Measurements from ENCODE around the gene KDM5C. TPM values are rescaled to one million over a fixed set of nuclear protein-coding genes. Genes with fewer than 3 reads are reported as not detected.

The KDM5C gene
- total and polyA plus RNA-seq, 2 of the 8 experiments (the other 6 are each of a cell fraction or from before 2014, with no cell fraction given): 42.4 to 82.2 TPM

GRCh38 chrX:53233536-53233935 is 8.5 kb upstream of the KDM5C start:
- Histone ChIP-seq H4K5ac (ENCODE audit: insufficient read length, low read depth, low read length) (no peak overlapping the region), H3K4me2 (ENCODE audit: insufficient read depth in 1 of 2, low read depth in 2 of 2, low read length in 2 of 2) (no peak overlapping the region), H2AK5ac (ENCODE audit: low read depth, low read length) (no peak overlapping the region), H3K14ac (ENCODE audit: insufficient read length) (no peak overlapping the region), H2BK20ac (ENCODE audit: low read length) (no peak overlapping the region), H3K4me3 (ENCODE audit: extremely low read depth in 1 of 4, insufficient read depth in 2 of 4, low read depth in 3 of 4, low read length in 4 of 4) (no peak overlapping the region), H4K20me1 (replicated peaks in 1 of 2; ENCODE audit: control insufficient read depth in 1 of 2, insufficient read depth in 2 of 2, low read length in 2 of 2) (no peaks in the 10 kb centered on the region), H3K23ac (ENCODE audit: insufficient read length) (no peak overlapping the region), H3K56ac (replicated peaks; ENCODE audit: insufficient read length, low read depth, low read length) (no peak overlapping the region), H2AFZ (ENCODE audit: low read length) (no peak overlapping the region), H2BK12ac (ENCODE audit: low read depth, low read length) (no peak overlapping the region), H2BK15ac (ENCODE audit: low read length) (no peak overlapping the region), H3K4me1 (replicated peaks in 1 of 4; ENCODE audit: control insufficient read depth in 3 of 4, insufficient read depth in 4 of 4, low read length in 3 of 4) (no peaks in the 10 kb centered on the region), H3K79me1 (ENCODE audit: low read depth, low read length) (no peaks in the 10 kb centered on the region), H4K8ac (ENCODE audit: extremely low read depth, insufficient read depth, low read length) (no peak overlapping the region), H3K27me3 (replicated peaks in 1 of 4; ENCODE audit: control insufficient read depth in 3 of 4, extremely low read depth in 1 of 4, insufficient read depth in 3 of 4, low read length in 3 of 4) (no peaks in the 10 kb centered on the region), H3K9ac (replicated peaks in 1 of 4; ENCODE audit: extremely low read depth in 1 of 4, low read depth in 3 of 4, low read length in 3 of 4) (no peak overlapping the region), H3K79me2 (ENCODE audit: control insufficient read depth in 1 of 2, insufficient read depth in 2 of 2, low read length in 2 of 2) (no peaks in the 10 kb centered on the region), H2BK5ac (ENCODE audit: low read depth, low read length) (no peak overlapping the region), H3K4ac (replicated peaks; ENCODE audit: insufficient read length, low read depth, low read length) (no peak overlapping the region), H4K91ac (replicated peaks; ENCODE audit: insufficient read length, low read length) (no peak overlapping the region), H3K9me3 (ENCODE audit: insufficient read depth in 2 of 2, low read depth in 1 of 2, low read length in 1 of 2) (no peaks in the 10 kb centered on the region), H3K23me2 (ENCODE audit: low read depth, low read length) (no peaks in the 10 kb centered on the region), H2BK120ac (replicated peaks; ENCODE audit: low read depth, low read length) (no peak overlapping the region), H3K36me3 (ENCODE audit: control insufficient read depth in 2 of 4, insufficient read depth in 4 of 4, low read length in 3 of 4) (no peaks in the 10 kb centered on the region; a peak in 1 of 8 replicates), H3K27ac (ENCODE audit: low read depth, low read length) (no peak overlapping the region), H3K18ac (ENCODE audit: extremely low read depth, low read length) (no peak overlapping the region)
- FAIRE-seq: no peak
- POLR2A ChIA-PET (ENCODE audit: partially characterized antibody): no interaction called here
- DNase-seq (ENCODE audit: low read depth in 1 of 2, low spot score in 2 of 2): no peak
- CTCF ChIA-PET (ENCODE audit: partially characterized antibody): interaction anchor here (1.0 to 1.4 kb wide), 2 partner anchors 10 to 51 kb away, joined by 3 read pairs; no protein-coding TSS in a partner anchor
- WGBS, 2 experiments (ENCODE audit: extremely low coverage in 1 of 2, insufficient coverage in 1 of 2, insufficient read length in 1 of 2, insufficient replicate concordance in 2 of 2, low coverage in 1 of 2, low lambda C conversion rate in 2 of 2, missing lambda C conversion rate in 1 of 2): 100% methylated on average over 4 of the region's 9 CpGs; no CpG with 5 or more reads in 1 of the 2 experiments
- TF ChIP-seq HDAC6 (IDR thresholded peaks at IDR 0.05; ENCODE audit: low read depth, low read length) (no peak), POLR2A (IDR thresholded peaks at IDR 0.05; ENCODE audit: control extremely low read depth in 1 of 2, low read depth in 2 of 2, low read length in 2 of 2) (no peak), EZH2 (IDR thresholded peaks at IDR 0.05; ENCODE audit: low read depth, low read length, severe bottlenecking) (no peak), SIN3A (conservative IDR thresholded peaks at IDR 0.05 in 1 of 2, IDR thresholded peaks at IDR 0.05 in 1 of 2; ENCODE audit: low read depth in 1 of 2, low read length in 2 of 2) (no peak), MAX (IDR thresholded peaks at IDR 0.05) (no peak), CTCF (IDR thresholded peaks at IDR 0.05; ENCODE audit: control extremely low read depth in 1 of 3, insufficient read depth in 1 of 3, low read depth in 1 of 3, low read length in 3 of 3) (no peak), SRF (IDR thresholded peaks at IDR 0.05; ENCODE audit: low read depth, low read length) (no peak), EP300 (IDR thresholded peaks at IDR 0.05; ENCODE audit: borderline replicate concordance in 1 of 2, low read depth in 2 of 2, low read length in 2 of 2) (no peak), ASH2L (IDR thresholded peaks at IDR 0.05; ENCODE audit: low read length) (no peak), BCL11A (IDR thresholded peaks at IDR 0.05; ENCODE audit: low read depth in 2 of 2, low read length in 2 of 2) (no peak), JUN (IDR thresholded peaks at IDR 0.05; ENCODE audit: low read depth, low read length) (no peak)

Data from H1 (cell line).